Measurements from ENCODE around the gene FAHD2A. TPM values are rescaled to one million over a fixed set of nuclear protein-coding genes. Genes with fewer than 3 reads are reported as not detected.
A peak's percentile ranks its signal among the peaks of the same experiment; 100 is the strongest.
"Not testable (repeated sequence)": the region's sequence is repeated elsewhere in the genome, so short reads cannot be mapped to it uniquely, and the experiment has no call there.

The FAHD2A gene, protein sequence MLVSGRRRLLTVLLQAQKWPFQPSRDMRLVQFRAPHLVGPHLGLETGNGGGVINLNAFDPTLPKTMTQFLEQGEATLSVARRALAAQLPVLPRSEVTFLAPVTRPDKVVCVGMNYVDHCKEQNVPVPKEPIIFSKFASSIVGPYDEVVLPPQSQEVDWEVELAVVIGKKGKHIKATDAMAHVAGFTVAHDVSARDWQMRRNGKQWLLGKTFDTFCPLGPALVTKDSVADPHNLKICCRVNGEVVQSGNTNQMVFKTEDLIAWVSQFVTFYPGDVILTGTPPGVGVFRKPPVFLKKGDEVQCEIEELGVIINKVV
- 31.8 TPM for total RNA-seq

DNA sequence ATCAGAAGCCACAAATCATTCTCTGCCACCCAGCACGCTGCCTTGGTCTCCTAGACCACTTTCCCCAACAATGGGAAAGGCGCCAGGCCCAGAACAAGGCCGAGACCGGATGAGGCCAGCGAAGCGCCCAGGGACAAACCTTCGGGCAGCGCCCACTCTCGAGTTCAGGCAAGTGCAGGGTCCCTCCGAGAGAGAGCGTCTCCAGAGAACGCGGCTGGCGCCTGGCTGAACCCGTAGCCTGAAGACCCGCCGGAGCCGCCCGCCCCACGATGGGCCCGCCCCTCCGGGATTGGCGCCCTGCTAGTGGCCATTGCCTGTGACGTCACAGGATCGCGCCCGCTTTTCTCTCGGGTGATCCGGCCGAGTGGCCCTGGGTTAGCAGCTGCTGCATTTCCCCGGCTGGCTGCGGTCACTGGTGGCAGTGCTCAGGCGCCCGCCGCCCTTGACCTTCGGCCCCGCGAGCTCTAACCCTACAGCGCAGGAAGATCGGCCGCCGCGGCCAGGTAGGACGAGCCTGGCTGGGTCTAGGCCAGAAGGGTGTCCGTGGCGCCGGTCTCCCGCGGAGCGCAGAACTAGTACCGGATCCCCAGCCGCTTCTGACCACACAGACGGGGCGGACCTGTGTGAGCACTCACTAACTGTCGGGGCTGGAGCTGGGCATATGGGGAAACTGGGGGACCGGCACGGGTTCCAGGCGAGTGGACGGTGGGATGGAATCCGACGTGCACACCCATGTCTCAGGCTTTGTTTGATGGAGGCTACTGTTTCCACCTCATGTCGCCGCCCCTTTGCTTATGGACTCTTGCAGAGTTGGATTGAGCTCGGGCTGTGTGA lies at the start of gene FAHD2A:
TSS of gene FAHD2A (plus strand) at position 339 of the 834 bp plus-strand sequence. CDS start 2,851 bp downstream, outside the sequence.
- DNase-seq (ENCODE audit: low spot score) (peak; percentile 98), ATAC-seq (peak; percentile 99)
- intact Hi-C loops (cut with DNase I) = no loop called here

DNA sequence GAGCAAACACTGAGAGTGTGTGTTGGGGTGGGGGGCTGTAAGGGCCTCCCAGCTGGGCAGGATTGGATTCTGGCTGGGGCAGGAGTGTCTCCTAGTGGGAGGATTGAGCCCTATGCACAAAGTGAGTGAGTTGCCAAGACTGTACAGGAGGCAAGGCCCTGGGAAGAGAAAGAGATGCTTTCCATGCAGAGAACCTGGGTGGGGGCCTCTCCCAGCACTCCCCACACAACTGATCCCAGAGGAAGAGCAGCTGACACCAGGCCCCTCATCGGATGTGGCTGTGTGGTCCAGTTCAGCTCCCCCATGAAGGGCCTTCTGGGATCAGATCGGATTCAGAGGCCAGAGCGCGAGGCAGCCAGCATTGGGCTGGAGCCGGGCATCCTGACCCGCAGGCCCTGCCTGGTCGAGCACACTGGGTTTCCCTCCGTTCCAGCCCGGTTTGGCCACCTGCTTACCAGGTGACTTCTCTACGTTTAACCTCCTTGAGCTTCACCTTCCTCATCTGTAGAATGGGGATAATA lies 49.4 kb upstream of the FAHD2A start:
- intact Hi-C loops (cut with DNase I) = no loop called here
- DNase-seq (ENCODE audit: low spot score) = peak; percentile 25

DNA sequence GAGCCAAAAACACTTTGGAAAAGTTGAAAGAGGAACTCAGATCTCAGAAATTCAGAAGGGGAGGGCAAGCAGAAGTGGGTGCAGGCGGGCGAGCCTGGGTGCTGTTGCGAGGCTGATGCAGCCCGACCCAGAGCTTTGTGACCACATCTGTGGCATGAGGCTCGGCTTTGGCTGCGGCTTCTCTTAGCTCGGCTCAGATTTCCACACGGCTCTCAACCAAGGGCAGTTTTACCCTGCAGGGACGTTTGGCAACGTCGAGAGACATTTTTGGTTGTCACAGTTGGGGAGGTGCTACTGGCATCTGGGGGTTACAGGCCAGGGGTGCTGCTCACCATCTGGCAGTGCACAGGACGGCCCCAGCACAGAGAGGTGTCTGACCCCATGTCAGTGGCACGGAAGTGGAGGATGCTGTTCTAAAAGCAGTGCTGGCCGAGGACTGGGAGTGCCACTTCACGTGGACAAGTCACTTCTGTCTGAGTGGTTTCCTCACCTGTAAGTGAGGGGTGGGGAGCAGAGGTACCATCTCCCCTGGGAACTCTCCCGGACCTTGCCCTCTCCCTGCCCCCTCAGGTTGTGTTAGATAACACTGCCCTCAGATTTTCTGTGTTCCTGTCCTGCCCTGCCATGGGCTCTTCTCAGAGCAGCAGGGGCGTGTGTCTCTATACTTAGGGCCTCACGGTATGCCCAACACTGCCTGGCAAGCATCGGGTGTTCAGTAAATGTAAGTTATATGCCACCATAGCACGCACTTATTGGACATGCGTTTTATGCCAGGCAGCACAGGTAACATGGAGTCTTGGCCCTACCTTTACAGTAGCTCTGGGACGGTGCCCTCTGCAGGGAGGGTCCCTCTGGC lies 48.7 kb upstream of the FAHD2A start:
- intact Hi-C loops (cut with DNase I) = no loop called here
- ATAC-seq = no peak
- DNase-seq (ENCODE audit: low spot score) = peak; percentile 34

More for the DNA sequence above, 49.4 kb upstream of the FAHD2A start:
- no peak for ATAC-seq

DNA sequence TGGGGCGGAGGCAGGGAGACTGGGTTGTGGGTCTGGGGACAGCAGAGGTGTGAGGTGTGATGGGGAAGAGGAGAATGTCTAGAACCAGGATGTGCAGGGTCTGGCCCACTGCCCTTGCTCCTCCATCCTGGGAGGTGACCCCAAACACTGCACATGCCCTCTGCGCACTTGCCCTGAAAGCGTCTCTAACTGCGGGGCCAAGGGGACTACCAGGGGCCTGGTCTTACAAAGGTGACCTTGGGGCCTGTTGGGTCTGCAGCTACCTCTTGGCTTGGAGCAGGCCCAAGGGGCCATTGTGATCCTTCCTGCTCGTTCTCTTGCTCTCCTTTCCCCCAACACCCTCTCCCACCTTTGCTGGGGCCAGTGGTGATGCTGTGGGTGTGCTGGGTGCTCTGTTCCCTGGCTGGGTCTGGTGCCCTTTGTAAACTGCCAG lies 48.0 kb upstream of the FAHD2A start:
- intact Hi-C loops (cut with DNase I) = no loop called here

DNA sequence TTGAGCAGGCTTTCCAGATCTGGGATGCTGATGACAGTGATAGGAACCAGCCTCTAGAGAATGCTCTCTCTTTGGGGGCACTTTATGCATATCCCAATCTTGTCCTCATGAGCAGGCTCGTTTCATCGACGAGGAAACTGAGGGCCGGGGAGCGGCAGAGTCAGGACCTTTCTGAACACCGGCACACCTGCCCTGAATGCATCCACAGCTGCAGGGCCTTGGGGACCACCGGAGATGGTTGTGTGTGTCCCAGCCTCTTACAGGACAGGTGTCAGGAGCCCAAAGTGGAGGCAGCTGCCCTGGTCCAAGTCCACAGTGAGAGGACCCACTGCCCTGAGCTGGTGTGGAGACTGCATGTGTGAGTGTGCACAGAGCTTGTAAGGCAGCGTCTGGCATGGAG lies 47.6 kb upstream of the FAHD2A start:
- peak; percentile 33 for DNase-seq (ENCODE audit: low spot score)
- intact Hi-C loops (cut with DNase I) = no loop called here
- ATAC-seq = no peak

More for the DNA sequence above, 48.0 kb upstream of the FAHD2A start:
- DNase-seq (ENCODE audit: low spot score) (peak; percentile 33), ATAC-seq (no peak)

DNA sequence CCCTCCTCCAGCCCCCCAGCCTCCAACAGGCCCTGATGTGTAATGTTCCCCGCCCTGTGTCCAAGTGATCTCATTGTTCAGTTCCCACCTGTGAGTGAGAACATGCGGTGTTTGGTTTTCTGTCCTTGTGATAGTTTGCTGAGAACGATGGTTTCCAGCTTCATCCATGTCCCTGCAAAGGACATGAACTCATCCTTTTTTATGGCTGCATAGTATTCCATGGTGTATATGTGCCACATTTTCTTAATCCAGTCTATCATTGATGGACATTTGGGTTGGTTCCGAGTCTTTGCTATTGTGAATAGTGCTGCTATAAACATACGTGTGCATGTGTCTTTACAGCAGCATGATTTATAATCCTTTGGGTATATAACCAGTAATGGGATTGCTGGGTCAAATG lies 47.0 kb upstream of the FAHD2A start:
- DNase-seq (ENCODE audit: low spot score) = peak; percentile 1
- ATAC-seq; intact Hi-C loops (cut with DNase I): not testable (repeated sequence)

DNA sequence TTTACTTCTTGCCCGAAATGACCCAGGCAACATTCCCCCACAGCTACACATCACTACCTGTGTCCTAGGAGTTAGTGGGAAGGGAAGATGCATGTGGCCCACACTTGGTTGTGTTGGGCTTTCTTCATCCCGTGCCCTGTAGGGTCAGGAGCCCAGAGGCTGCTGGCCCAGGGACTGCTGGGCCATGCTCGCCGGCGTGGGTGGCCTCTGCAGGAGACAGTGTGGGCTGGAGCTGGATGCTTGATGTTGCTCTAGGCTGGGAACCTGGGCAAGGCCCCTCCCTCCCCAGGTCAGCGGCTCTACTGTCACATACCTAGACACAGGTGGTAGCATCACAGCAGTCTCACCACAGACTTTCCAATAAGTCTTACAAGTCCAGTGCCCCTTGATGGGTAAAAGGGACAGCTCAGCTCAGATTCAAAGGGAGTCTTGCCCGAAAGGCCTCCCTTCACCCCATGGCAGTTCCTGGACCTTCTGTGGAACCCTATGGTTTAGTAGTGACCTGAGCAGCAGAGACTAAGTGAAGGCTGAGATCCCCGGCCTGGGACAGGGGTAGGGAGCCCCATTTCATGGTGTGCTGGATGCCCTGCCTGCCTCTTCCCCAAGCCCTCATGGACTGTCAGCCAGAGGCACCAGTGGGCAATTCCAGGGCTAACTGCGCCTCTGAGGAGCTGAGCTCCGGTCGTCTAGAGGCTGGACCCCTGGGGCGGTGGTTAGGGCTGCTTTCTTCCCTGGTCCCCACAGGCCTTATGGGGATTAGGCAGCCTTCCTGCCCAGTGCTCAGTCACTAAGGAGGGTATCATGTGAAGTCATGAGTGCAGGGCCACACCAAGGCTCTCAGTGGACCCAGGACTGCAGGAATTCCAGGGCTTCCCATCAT lies 45.4 kb upstream of the FAHD2A start:
- DNase-seq (ENCODE audit: low spot score) (peak; percentile 34), ATAC-seq (no peak)
- intact Hi-C loops (cut with DNase I) = no loop called here

DNA sequence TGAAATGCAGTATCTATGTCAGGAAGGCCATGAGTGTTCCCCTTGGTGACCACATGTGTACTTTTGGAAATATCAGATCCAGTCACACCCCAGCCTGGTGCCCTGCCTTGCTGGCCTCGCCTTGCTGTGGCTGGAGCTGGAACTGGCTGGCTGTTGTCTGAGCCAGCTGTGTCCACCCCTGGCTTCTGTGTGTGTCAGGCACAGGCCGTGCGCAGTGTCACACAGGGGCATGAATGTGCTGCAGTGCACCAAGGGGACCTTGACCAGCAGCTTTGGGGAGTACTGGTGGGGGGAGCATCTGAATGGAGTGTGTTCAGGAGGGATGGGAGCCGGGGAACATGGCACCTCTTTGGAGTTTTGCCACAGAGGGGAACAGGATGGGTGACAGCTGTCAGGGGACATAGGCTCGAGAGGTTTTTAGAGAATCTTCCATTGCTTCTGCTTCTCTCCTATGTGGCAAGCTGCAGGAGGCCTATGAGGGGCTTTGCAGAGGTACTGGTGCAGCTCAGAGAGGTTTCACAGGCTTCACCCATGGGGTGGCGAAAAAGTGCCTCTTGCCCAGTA lies 44.7 kb upstream of the FAHD2A start:
- intact Hi-C loops (cut with DNase I) = no loop called here
- DNase-seq (ENCODE audit: low spot score) (peak; percentile 35), ATAC-seq (no peak)

DNA sequence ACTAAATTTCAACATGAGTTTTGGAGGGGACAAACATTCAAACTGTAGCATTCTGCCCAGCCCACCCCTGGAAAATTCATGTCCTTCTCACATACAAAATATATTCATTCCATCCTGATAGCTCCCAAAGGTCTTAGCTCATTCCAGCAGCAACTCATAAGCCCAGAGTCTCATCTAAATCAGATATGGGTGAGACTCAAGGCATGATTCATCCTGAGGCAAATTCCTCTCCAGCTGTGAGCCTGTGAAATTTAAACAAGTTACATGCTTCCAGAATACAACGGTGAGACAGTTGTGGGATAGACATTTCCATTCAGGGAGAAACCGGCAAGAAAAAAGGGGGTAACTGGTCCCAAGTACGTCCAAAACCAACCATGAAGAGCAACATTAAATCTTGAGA lies 43.5 kb upstream of the FAHD2A start:
- ATAC-seq = peak; percentile 40
- peak; percentile 1 for DNase-seq (ENCODE audit: low spot score)
- intact Hi-C loops (cut with DNase I) = no loop called here

DNA sequence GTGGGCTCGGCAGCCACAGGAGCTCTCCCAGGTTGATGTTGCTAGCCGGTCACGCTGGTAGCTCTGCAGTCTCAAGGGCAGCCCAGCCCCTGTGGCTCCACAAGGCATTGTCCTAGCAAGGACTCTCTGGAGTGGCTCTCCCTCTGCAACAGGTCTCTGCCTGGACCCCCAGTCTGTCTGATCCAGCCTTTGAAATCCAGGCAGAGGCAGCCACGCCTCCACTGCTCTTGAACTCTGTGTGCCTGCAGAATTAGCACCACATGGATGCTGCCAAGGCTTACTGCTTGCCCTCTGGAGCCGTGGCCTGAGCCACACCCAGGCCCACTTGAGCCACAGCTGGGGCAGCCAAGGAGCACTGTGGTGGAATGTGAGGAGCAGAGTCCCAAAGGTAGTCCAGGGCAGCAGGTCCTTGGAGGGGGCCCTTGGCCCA lies 43.0 kb upstream of the FAHD2A start:
- intact Hi-C loops (cut with DNase I) = no loop called here
- ATAC-seq = peak; percentile 57

DNA sequence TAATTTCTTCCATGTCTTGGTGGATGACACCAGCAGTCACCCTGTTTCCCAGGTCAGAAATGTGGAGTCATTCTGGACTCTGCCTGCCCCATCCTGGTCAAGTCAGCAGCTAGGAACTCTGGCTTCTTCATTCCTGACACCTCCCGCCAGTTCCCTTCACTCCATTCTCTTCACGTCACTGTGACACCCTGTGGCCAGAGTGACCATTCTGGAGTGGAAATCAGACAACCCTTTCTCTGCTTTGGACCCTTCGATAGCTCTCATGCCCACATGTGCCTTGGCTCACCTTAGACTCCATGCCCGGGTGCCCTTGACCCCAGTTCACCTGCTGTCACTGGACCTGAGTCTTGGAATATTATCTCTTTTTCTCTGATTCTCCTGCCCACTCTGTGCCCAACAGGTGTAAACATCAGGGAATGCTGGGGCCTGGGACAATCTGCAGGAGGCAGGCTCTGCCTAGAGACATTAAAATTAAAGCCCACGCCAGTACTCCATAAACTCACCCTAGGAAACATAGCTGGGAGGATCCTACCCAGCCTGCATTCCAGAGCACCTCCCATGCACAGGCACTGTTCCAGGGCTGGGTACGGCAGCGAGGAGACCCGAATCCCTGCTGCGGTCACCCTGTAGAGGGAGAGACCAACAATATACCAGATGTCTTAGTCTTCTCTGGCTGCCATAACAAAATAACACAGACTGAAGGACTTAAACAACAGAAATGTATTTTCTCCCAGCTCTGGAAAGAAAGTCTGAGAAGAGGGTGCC lies 41.1 kb upstream of the FAHD2A start:
- DNase-seq (ENCODE audit: low spot score) (peak; percentile 46), ATAC-seq (no peak)
- intact Hi-C loops (cut with DNase I) = no loop called here

More for the DNA sequence above, 43.0 kb upstream of the FAHD2A start:
- DNase-seq (ENCODE audit: low spot score) = peak; percentile 41

DNA sequence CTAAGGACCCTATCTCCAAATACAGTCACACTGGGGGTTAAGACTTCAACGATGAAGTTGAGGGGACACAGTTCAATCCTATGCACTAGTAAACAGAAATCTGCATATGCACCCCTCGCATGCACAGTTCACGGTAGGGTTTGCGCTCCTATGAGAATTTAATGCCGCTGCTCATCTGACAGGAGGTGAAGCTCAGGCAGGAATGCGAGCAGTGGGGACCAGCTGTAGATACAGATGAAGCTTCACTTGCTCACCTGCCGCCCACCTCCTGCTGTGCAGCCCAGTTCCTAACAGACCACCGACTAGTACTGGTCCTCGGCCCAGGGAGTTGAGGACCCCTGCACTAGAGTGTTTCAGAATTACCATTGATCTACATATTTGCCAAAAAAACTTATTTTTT lies 40.0 kb upstream of the FAHD2A start:
- DNase-seq (ENCODE audit: low spot score) (peak; percentile 27), ATAC-seq (no peak)
- intact Hi-C loops (cut with DNase I) = no loop called here

DNA sequence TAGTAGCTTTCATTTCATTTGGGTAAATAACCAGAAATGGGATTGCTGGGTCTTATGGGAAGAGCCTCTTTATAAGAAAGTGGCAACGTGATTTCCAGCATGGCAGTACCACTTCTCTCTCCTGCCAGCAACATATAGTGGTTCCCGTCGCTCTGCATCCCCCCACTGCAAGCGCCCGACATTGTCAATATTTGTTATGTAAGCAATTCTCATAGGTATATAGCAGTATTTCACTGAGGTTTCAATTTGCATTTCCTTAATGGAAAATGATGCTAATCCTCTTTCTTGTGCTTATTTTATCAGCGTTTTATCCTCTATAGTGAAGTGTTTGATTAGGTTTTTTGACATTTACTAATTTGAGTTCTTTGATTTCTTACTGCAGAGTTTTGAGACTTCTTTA lies 36.0 kb upstream of the FAHD2A start:
- intact Hi-C loops (cut with DNase I) = no loop called here
- DNase-seq (ENCODE audit: low spot score) = peak; percentile 4
- ATAC-seq = no peak

DNA sequence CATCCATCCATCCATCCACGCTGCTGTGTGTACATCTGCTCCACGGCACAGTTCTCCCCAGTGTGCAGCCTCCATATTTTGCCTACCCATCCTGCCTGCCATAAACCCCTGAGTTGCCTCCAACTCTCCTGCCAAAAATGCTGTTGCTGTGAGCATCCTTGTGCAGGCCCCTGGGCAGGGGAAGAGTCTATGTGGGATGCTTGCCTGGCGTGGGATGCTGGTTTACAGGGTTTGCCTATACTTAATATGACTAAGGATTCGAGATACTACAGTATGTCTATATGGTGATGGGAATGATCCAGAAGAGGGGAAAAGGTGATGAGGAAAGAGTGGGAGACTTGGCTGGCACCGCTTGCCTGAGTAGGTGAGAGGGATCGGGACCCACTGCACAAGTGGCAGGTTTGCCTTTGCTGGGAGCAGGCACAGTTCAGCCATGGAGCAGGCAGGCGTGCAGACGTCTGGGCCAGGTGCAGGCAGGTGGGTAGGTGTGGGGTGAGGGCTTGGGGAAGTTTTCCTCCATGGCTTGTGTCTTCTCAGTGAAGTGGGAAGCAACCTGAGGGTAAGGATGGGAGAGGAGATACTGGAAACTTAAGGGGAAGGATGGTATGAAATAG lies 30.2 kb upstream of the FAHD2A start:
- intact Hi-C loops (cut with DNase I) = no loop called here
- DNase-seq (ENCODE audit: low spot score) = peak; percentile 31
- ATAC-seq = no peak

DNA sequence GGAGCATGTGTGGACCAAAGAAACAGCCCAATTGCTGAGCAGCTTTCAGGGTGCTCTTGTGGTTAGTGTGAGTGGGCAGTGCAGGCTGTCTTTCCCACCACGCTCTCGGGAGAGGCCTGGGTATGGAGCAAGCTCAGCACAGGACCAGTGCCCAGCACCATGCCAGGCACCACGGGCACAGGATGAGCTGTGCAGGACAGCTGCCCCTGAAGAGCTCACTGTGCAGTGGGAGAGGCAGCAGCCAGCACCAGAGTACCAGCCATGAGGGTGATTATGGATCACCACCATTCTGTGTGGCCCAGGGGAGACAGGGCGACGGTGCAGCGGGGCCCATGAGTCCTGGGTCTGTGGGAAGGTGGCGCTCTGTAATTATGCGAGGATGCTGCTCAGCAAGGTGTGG lies 29.7 kb upstream of the FAHD2A start:
- intact Hi-C loops (cut with DNase I) = no loop called here
- peak; percentile 25 for DNase-seq (ENCODE audit: low spot score)
- ATAC-seq = no peak

DNA sequence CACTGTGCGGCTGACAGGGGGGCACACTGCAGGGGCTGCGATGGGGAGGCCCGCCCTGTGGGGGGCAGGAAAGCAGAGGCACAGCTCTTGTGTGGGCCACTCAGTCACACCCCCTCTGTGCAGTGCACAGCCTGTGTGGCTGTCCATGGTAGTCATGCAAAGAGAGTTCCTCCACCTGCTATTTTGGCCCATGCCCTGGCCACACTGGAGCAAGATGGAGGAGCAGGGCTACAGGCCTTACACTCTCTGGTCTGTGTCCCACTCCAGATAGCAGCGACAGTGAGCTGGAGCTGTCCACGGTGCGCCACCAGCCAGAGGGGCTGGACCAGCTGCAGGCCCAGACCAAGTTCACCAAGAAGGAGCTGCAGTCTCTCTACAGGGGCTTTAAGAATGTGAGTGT lies 28.5 kb upstream of the FAHD2A start:
- DNase-seq (ENCODE audit: low spot score) (no peak), ATAC-seq (no peak)
- intact Hi-C loops (cut with DNase I) = no loop called here
